ENCODE results near the gene BAX. TPM values are rescaled to one million over a fixed set of nuclear protein-coding genes. Genes with fewer than 3 reads are reported as not detected.

The BAX gene
- total and polyA plus RNA-seq, 2 donors (not counting 1 experiment from before 2014, with no cell fraction given) = 95.3 to 109 TPM

DNA sequence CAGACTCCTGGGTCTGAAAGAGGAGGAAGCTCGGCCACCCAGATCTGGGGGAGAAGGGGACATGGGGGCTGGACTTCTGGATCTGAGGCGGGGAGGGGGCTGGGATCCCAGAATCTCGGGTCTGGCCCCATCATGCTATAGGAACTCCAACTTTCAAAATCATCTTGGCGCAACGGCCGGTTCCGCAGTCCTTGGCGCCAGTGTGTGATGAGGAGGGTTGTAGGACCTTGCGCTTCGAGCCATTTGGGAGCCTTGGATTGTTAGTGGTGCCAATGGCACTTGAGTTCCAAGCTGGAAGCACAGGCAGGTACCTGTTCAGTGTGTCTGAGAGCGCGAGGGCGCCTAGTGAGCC lies 39.3 kb downstream of the BAX start:
- H3K4me3 Mint-ChIP-seq = peak overlapping the region; percentile 94
- peak overlapping the region; percentile 94 for H2AFZ ChIP-seq (ENCODE audit: insufficient read depth, low read depth, low read length, poor library complexity, severe bottlenecking)
- ATAC-seq (ENCODE audit: low read depth) (no peak), DNase-seq (no peak)
- intact Hi-C loops (cut with micrococcal nuclease) = loop anchor here (10.0 kb wide), 1 partner anchor 121 kb away; the partner anchor contains the start of genes C19orf73, LIN7B and PPFIA3
- H3K79me2 ChIP-seq (ENCODE audit: control insufficient read depth, insufficient read depth, low read length) = peaks cover 72% of the 10 kb centered on the region
- POLR2A ChIA-PET = interaction anchor here (0.7 to 1.4 kb wide), 9 partner anchors 11 to 375 kb away, joined by 3 to 17 read pairs (median 7); partner anchors contain the start of genes FTL, RPL18 and SPHK2
- H3K9me3 Mint-ChIP-seq (ENCODE audit: insufficient read depth) = no peaks in the 10 kb centered on the region
- 5% methylated on average over 10 of the region's 13 CpGs for WGBS (ENCODE audit: insufficient coverage)
- H3K27me3 Mint-ChIP-seq = no peaks in the 10 kb centered on the region
- no peaks in the 10 kb centered on the region for H3K9me3 ChIP-seq (ENCODE audit: control extremely low read depth in 1 of 3, control insufficient read depth in 2 of 3, insufficient read depth in 1 of 3, low read length in 2 of 3)
- H3K9ac ChIP-seq (ENCODE audit: low read length) = peak overlapping the region; percentile 94
- H3K4me1 Mint-ChIP-seq = peaks cover 34% of the 10 kb centered on the region
- H3K27ac Mint-ChIP-seq = peak overlapping the region; percentile 92
- H3K27ac ChIP-seq (ENCODE audit: low read length in 2 of 2) = peak overlapping the region; percentile 77 to 89
- peaks cover 15 to 27% of the 10 kb centered on the region in 2 donors for H3K4me1 ChIP-seq (ENCODE audit: control insufficient read depth in 2 of 2, insufficient read depth in 2 of 2, low read length in 2 of 2)
- peak overlapping the region; percentile 99 for H3K4me2 ChIP-seq (replicated peaks; ENCODE audit: low read depth, low read length, poor library complexity, severe bottlenecking)
- TF ChIP-seq EZH2 (IDR thresholded peaks at IDR 0.05; ENCODE audit: borderline replicate concordance, insufficient read depth, low read depth, low read length, poor library complexity, severe bottlenecking) = no peak
- no peak for TF ChIP-seq CTCF (IDR thresholded peaks at IDR 0.05)
- H3K36me3 ChIP-seq (replicated peaks in 1 of 2; ENCODE audit: control extremely low read depth in 1 of 2, control insufficient read depth in 1 of 2, extremely low read depth in 1 of 2, insufficient read depth in 2 of 2, low read length in 1 of 2) = peaks cover 0 to 4% of the 10 kb centered on the region in 2 experiments
- H3K4me3 ChIP-seq (ENCODE audit: control extremely low read depth in 1 of 5, extremely low read depth in 1 of 5, insufficient read depth in 1 of 5, low read depth in 2 of 5, low read length in 4 of 5) = peak overlapping the region; percentile 26 to 94 (median 77)
- H3K27me3 ChIP-seq (replicated peaks in 1 of 4; ENCODE audit: control extremely low read depth in 1 of 4, control insufficient read depth in 3 of 4, insufficient read depth in 4 of 4, low read length in 3 of 4) = no peaks in the 10 kb centered on the region
- CTCF ChIA-PET = interaction anchor here (0.6 to 3.4 kb wide), 20 partner anchors 9 to 214 kb away, joined by 3 to 17 read pairs (median 4); partner anchors contain the start of genes FTL, HSD17B14 and LIN7B
- H4K20me1 ChIP-seq (ENCODE audit: control insufficient read depth, insufficient read depth, low read length, poor library complexity, severe bottlenecking) = peaks cover 19% of the 10 kb centered on the region

GRCh38 chr19:48997972-48998371 lies 43.3 kb downstream of the BAX start:
- H3K9ac ChIP-seq (ENCODE audit: low read length) = no peak overlapping the region
- H3K4me2 ChIP-seq (replicated peaks; ENCODE audit: low read depth, low read length, poor library complexity, severe bottlenecking) = no peak overlapping the region
- H3K27me3 ChIP-seq (replicated peaks in 1 of 4; ENCODE audit: control extremely low read depth in 1 of 4, control insufficient read depth in 3 of 4, insufficient read depth in 4 of 4, low read length in 3 of 4) = no peaks in the 10 kb centered on the region
- ChIA-PET POLR2A (interaction anchor here (0.7 kb wide), 1 partner anchor 22 kb away, joined by 4 read pairs; no protein-coding TSS in a partner anchor), CTCF (interaction anchor here (0.6 to 2.2 kb wide), 10 partner anchors 10 to 534 kb away, joined by 3 to 10 read pairs (median 5); no protein-coding TSS in a partner anchor)
- no peaks in the 10 kb centered on the region for H3K9me3 ChIP-seq (ENCODE audit: control extremely low read depth in 1 of 3, control insufficient read depth in 2 of 3, insufficient read depth in 1 of 3, low read length in 2 of 3)
- no peak overlapping the region for H3K27ac ChIP-seq (ENCODE audit: low read length in 2 of 2)
- ATAC-seq (ENCODE audit: low read depth) = no peak
- H3K4me1 ChIP-seq (ENCODE audit: control insufficient read depth in 2 of 2, insufficient read depth in 2 of 2, low read length in 2 of 2) = peaks cover 6 to 18% of the 10 kb centered on the region in 2 donors
- H4K20me1 ChIP-seq (ENCODE audit: control insufficient read depth, insufficient read depth, low read length, poor library complexity, severe bottlenecking) = peaks cover 20% of the 10 kb centered on the region
- no peak overlapping the region for H2AFZ ChIP-seq (ENCODE audit: insufficient read depth, low read depth, low read length, poor library complexity, severe bottlenecking)
- Mint-ChIP-seq H3K27me3 (no peaks in the 10 kb centered on the region), H3K4me1 (peaks cover 23% of the 10 kb centered on the region), H3K9me3 (ENCODE audit: insufficient read depth) (no peaks in the 10 kb centered on the region), H3K4me3 (no peak overlapping the region), H3K27ac (no peak overlapping the region)
- peaks cover 0 to 3% of the 10 kb centered on the region in 2 experiments for H3K36me3 ChIP-seq (replicated peaks in 1 of 2; ENCODE audit: control extremely low read depth in 1 of 2, control insufficient read depth in 1 of 2, extremely low read depth in 1 of 2, insufficient read depth in 2 of 2, low read length in 1 of 2)
- peak; percentile 18 for TF ChIP-seq CTCF (IDR thresholded peaks at IDR 0.05)
- TF ChIP-seq EZH2 (IDR thresholded peaks at IDR 0.05; ENCODE audit: borderline replicate concordance, insufficient read depth, low read depth, low read length, poor library complexity, severe bottlenecking) = no peak
- intact Hi-C loops (cut with micrococcal nuclease) = loop anchor here (10.0 kb wide), 1 partner anchor 117 kb away; the partner anchor contains the start of genes C19orf73, LIN7B and PPFIA3
- no peak for DNase-seq
- 91% methylated on average over 5 of the region's 5 CpGs for WGBS (ENCODE audit: insufficient coverage)
- H3K79me2 ChIP-seq (ENCODE audit: control insufficient read depth, insufficient read depth, low read length) = peaks cover 52% of the 10 kb centered on the region
- H3K4me3 ChIP-seq (ENCODE audit: control extremely low read depth in 1 of 5, extremely low read depth in 1 of 5, insufficient read depth in 1 of 5, low read depth in 2 of 5, low read length in 4 of 5) = no peak overlapping the region
